COLO668 (cell line): ENCODE results near the gene PIK3R1.

ENCODE experiments used
- DNase-seq: peaks from one replicate; lab custom pipeline; 2025; ENCODE audit not compliant: unreplicated experiment; lab: John Stamatoyannopoulos, UW

The PIK3R1 gene

GRCh38 chr5:68347536-68347935 lies 132.0 kb downstream of the PIK3R1 start:
- DNase-seq: no peak

DNA sequence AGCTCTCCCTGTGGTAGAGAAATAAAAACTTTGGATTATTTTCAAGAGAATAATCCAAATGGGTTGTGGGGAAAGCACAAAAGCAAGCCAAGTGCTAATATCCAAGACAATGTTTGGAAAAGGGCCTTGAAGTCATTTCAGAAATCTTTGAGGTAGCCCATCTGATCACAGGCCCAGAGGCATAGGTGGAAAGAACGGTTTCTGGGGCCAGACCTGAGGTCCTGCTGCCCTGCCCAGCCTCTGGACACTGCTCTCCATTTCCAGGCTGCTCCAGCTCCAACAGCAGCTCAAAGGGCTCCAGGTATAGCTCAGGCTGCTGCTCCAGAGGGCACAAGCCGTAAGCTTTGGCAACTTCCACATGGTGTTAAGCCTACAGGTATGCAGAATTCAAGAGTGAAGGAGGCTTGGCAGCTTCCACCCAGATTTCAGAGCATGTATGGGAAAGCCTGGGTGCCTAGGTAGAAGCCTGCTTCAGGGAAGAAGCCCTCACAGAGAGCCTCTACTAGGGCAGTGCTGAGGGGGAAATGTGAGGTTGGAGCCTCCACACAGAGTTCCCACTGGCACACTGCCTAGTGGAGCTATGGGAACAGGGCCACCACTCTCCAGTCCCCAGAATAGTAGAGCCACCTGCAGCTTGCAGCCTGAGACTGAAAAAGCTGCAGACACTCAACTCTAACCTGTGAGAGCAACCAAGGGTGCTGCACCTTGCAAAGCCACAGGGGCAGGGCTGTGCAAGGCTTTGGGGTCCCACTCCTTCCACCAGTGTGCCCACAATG lies 133.1 kb downstream of the PIK3R1 start:
- no peak for DNase-seq

GRCh38 chr5:68350176-68350575 lies 134.6 kb downstream of the PIK3R1 start:
- DNase-seq: no peak
